ENCODE results near the gene LYPD6B. TPM values are rescaled to one million over a fixed set of nuclear protein-coding genes. Genes with fewer than 3 reads are reported as not detected.

The LYPD6B gene
- total RNA-seq, 4 donors from 2014 or later: 3.1 to 9.2 (median 7.6) TPM

DNA sequence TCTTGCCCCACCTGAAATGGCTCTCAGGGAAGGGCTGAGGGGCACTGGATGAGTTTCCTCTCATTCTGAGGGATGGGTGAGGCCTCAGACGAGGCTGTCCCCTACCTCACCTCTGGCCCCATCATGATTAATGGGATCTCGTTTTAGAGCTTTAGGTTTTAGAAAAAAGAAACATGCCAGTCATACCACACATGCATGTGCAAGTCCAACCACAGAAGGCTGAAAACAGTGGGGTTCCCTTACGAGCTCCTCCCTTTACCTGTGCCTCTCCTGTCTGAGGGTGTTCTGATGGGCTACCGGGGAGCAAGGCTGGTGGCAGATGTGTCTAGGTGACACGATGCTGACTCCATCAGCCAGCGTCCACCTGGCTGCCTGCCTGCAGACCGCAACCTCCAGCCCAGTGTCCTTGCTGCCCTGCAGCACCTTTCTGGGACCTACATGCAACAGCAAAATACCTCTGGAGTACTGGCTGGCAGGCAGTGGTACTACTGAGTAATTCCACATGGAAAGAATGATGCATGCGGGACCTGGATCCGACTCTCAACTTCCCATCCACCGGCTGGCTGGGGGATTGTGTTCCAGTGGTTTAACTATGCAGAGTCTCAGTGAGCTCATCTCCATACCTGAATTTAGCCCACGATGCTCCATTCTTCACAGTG is 9.1 kb upstream of the LYPD6B start:
- Histone ChIP-seq H3K36me3 (no peaks in the 10 kb centered on the region), H3K4me1 (peaks cover 0 to 26% (median 0%) of the 10 kb centered on the region in 3 donors), H3K9me3 (no peaks in the 10 kb centered on the region), H3K27me3 (peaks cover 0 to 35% (median 0%) of the 10 kb centered on the region in 4 donors), H3K27ac (no peak overlapping the region), H3K4me3 (no peak overlapping the region)
- WGBS, 2 donors: 51 to 60% methylated on average over 7 to 11 of the region's 11 CpGs
- intact Hi-C loops (cut with DNase I): no loop called here
- TF ChIP-seq, protein P1, sequence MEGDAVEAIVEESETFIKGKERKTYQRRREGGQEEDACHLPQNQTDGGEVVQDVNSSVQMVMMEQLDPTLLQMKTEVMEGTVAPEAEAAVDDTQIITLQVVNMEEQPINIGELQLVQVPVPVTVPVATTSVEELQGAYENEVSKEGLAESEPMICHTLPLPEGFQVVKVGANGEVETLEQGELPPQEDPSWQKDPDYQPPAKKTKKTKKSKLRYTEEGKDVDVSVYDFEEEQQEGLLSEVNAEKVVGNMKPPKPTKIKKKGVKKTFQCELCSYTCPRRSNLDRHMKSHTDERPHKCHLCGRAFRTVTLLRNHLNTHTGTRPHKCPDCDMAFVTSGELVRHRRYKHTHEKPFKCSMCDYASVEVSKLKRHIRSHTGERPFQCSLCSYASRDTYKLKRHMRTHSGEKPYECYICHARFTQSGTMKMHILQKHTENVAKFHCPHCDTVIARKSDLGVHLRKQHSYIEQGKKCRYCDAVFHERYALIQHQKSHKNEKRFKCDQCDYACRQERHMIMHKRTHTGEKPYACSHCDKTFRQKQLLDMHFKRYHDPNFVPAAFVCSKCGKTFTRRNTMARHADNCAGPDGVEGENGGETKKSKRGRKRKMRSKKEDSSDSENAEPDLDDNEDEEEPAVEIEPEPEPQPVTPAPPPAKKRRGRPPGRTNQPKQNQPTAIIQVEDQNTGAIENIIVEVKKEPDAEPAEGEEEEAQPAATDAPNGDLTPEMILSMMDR (IDR thresholded peaks at IDR 0.05): no peak
- no peak for TF ChIP-seq POLR2A (IDR thresholded peaks at IDR 0.05)
- DNase-seq: no peak

GRCh38 chr2:149031396-149031795 is 7.1 kb upstream of the LYPD6B start:
- peaks cover 0 to 26% (median 0%) of the 10 kb centered on the region in 3 donors for H3K4me1 ChIP-seq
- H3K36me3 ChIP-seq: no peaks in the 10 kb centered on the region
- peaks cover 0 to 35% (median 0%) of the 10 kb centered on the region in 4 donors for H3K27me3 ChIP-seq
- H3K27ac ChIP-seq: no peak overlapping the region
- H3K4me3 ChIP-seq: no peak overlapping the region
- 80 to 88% methylated on average over 2 to 3 of the region's 4 CpGs for WGBS, 2 donors
- no peak for DNase-seq
- intact Hi-C loops (cut with DNase I): no loop called here
- TF ChIP-seq POLR2A (IDR thresholded peaks at IDR 0.05): no peak
- TF ChIP-seq, protein P1 (IDR thresholded peaks at IDR 0.05): no peak
- H3K9me3 ChIP-seq: no peaks in the 10 kb centered on the region

DNA sequence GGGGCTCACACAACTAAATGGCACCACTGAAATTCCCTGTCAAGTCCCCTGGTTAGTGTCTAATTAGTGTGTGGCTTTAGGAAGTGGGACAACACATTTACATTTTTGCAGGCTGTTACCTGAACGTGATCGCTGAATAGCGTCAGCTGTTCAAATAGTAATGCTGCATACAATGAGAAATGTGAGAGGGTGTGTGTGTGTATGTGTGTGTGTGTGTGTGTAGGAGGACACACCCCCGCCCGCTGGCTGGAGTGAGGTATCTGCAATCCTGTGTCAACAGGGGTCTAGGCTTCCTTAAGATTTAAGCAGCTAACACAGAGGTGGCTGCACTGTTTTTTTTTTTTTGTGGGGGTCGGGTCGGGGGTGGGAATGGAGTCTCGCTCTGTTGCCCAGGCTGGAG is 4.8 kb upstream of the LYPD6B start:
- no peak overlapping the region for H3K27ac ChIP-seq
- peaks cover 0 to 22% (median 7%) of the 10 kb centered on the region in 3 donors for H3K4me1 ChIP-seq
- DNase-seq: no peak
- WGBS, 2 donors: 46 to 53% methylated on average over 7 of the region's 8 CpGs
- peaks cover 0 to 58% (median 0%) of the 10 kb centered on the region in 4 donors for H3K27me3 ChIP-seq
- no peaks in the 10 kb centered on the region for H3K9me3 ChIP-seq
- H3K4me3 ChIP-seq: no peak overlapping the region
- TF ChIP-seq, protein P1 (IDR thresholded peaks at IDR 0.05): no peak
- TF ChIP-seq POLR2A (IDR thresholded peaks at IDR 0.05): no peak
- no peaks in the 10 kb centered on the region for H3K36me3 ChIP-seq
- intact Hi-C loops (cut with DNase I): no loop called here

DNA sequence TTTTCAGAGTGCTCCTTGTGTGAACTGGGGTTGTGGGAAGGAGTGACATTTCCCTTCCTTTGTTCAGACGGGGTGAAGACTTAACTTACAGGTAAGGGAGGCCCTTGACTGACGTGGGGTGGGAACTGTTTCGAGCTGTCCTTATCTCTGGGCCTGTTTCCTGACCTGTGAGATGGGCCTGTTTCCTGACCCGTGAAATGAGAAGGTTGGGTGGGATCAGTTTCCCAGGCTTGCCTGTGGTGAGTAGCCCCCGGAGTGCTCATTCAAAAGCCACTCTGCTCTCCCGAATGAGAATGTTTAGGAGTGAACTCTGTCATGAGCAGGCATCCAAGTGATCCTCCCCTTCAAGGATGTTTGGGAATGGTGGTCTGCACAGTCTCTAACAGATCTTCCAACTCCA is 4.1 kb upstream of the LYPD6B start:
- H3K27ac ChIP-seq: no peak overlapping the region
- no peaks in the 10 kb centered on the region for H3K36me3 ChIP-seq
- no peak for DNase-seq
- H3K4me1 ChIP-seq: peaks cover 0 to 22% (median 9%) of the 10 kb centered on the region in 3 donors
- intact Hi-C loops (cut with DNase I): no loop called here
- H3K4me3 ChIP-seq: no peak overlapping the region
- peaks cover 0 to 59% (median 0%) of the 10 kb centered on the region in 4 donors for H3K27me3 ChIP-seq
- TF ChIP-seq, protein P1 (IDR thresholded peaks at IDR 0.05): no peak
- TF ChIP-seq POLR2A (IDR thresholded peaks at IDR 0.05): no peak
- H3K9me3 ChIP-seq: no peaks in the 10 kb centered on the region
- WGBS, 2 donors: 75% methylated on average over 3 of the region's 6 CpGs; no CpG with 5 or more reads in 1 of the 2 donors

DNA sequence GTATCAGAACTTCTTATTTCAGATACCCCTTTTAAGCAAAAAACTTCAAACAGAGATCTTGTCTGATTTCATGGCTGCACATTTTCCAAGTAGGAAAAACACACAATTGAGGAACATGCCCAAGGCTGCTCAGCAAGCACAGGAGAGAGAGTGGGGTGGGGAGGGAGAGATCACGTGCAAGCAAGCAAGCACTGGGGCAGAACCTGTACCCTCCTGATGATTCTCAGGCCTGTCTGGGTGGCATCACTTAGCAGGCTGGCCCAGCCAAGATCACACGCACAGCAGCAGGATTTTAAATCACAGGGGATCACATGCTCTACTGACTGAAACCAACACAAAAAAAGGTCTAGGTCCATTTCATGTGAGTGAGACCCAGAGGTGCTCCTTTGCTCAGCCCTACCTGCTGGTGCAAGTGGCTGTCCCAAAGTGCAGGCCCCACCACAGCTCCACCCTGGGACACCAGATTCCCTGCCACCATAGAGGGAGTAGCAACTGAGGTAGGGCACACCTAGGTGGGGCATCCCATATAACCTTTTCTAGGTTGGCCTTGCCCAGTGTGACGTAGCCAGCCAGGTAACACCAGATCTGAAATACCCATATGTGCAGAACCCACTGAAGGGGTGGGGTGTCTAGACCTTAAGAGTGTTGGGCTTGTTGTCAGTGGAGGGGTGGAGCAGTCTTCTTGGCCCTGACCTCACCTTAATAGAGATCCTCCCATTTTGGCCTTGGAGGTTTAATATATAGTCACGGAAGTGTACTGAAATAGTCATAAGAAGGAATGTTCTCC is 1.8 kb upstream of the LYPD6B start:
- Histone ChIP-seq H3K27ac (no peak overlapping the region), H3K27me3 (peaks cover 0 to 40% (median 0%) of the 10 kb centered on the region in 4 donors), H3K4me3 (no peak overlapping the region), H3K36me3 (no peaks in the 10 kb centered on the region), H3K9me3 (no peaks in the 10 kb centered on the region), H3K4me1 (peaks cover 0 to 21% (median 9%) of the 10 kb centered on the region in 3 donors)
- TF ChIP-seq, protein P1 (IDR thresholded peaks at IDR 0.05): no peak
- no peak for TF ChIP-seq POLR2A (IDR thresholded peaks at IDR 0.05)
- WGBS, 2 donors: 71 to 84% methylated on average over 3 of the region's 4 CpGs
- intact Hi-C loops (cut with DNase I): no loop called here
- DNase-seq: no peak
